Measurements from ENCODE around the gene NDUFAF8.
A peak's percentile ranks its signal among the peaks of the same experiment; 100 is the strongest.

NDUFAF8 gene

DNA sequence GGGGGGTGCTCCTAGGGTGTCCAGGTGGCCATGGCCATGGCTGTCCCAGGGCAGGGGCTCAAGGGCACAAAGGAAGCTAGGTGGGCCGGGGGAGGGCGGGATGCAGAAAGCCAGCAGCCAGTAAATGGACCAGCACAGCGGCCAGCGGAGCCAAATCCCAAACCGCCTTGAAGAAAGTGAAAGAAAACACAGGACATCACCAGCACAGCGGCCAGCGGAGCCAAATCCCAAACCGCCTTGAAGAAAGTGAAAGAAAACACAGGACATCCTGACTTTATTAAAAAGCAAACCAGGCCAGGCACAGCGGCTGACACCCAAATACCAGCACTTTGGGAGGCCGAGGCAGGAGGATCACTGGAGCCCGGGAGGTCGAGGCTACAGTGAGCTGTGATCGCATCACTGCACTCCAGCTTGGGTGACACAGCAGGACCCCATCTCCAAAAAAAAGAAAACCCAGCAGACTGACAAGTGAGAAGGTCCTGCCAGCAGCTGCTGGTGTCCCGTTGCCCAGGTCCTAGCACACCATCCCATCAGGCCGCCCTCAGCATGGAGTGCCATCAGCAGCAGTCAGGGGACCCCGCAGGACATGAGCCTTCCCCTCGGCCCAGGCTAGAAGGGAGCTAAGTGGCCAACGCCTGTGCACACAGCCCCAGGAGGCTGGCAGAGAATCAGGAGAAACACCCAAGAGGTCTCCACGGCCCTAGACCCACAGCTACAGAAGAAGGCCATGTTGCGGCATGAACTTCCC is 39.0 kb downstream of the NDUFAF8 start:
- no peak for DNase-seq

- DNase-seq = no peak
Observed at GRCh38 chr17:81278831-81279230, 39.7 kb downstream of the NDUFAF8 start.

GRCh38 chr17:81279278-81280275 is 40.5 kb downstream of the NDUFAF8 start:
- no peak for DNase-seq

DNA sequence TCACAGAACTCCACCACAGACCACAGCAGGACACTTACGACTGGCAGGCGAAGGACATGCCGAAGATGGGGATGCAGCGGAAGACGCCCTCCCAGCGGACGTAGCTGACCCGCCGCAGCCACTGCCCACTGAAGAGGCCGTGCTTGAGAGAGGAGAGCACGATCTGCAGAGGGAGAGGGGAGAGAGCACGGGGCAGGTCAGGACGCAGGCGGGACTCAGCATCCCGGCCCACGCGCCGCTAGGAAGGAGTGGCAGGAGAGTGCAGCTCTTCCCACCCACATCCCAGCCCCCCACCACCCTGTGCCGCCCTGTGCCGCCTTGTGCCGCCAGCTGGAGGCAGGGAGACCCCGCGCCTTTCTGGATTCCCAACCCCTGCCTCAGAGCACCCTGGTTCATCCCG is 41.5 kb downstream of the NDUFAF8 start:
- DNase-seq = no peak

GRCh38 chr17:81282141-81282540 is 43.0 kb downstream of the NDUFAF8 start:
- no peak for DNase-seq

GRCh38 chr17:81282876-81283275 is 43.8 kb downstream of the NDUFAF8 start:
- no peak for DNase-seq

- DNase-seq = peak; percentile 90 to 93
Observed at GRCh38 chr17:81285179-81285878, 46.2 kb downstream of the NDUFAF8 start.

GRCh38 chr17:81285894-81286293 is 46.8 kb downstream of the NDUFAF8 start:
- DNase-seq = no peak

DNA sequence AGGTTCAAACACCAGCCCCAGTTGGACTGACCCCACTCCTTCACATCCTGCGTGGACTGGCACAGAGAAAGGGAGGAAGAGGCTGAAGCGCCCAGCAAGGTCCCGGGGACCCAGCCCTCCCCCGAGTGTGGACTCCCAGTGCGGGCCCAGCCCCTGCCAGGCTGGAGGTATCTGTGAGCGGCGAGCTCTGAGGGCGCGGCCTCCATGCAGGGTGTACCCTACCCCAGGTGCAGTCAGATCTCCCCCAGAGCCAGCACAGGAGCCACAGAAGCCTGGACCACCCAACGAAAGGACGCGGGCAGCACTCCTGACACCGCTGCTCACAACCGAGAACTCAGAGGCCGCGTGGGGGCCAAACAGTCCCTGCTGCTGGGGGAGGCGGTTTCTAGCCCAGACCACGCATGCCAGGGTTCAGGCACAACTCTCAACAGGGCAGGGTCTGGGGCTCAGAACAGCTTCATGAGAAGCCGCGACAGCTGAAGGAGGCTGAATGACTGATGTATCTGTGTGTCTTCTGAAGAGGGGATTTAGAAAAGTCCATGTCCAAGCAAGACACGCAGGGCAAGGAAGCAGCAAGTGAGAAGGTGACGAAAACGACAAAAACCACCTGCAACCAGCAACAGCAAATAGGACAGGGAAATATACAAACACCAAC is 47.5 kb downstream of the NDUFAF8 start:
- DNase-seq = no peak

DNA sequence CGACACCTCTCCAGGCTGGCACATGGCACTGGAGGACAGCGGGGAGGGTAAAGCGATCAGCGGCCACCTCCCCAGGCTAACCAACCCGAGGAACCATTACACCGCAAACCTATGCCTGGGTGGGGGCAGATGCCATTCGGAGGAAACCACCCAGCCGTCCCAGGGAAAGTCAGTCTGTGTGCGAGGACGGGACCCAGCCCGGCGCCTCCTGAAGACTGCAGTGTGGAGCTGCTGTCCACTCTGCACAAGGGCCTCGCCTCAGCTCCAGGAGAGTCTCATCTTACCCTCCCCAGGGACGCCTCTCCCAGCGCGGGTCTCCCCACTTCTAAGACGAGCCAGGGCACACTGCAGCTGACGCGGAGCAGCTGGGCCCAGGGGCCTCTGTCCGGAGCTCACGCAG is 48.0 kb downstream of the NDUFAF8 start:
- no peak for DNase-seq

- no peak for DNase-seq
Observed at GRCh38 chr17:81287741-81288430, 48.8 kb downstream of the NDUFAF8 start.

- DNase-seq = no peak
Observed at GRCh38 chr17:81288715-81289114, 49.6 kb downstream of the NDUFAF8 start.

DNA sequence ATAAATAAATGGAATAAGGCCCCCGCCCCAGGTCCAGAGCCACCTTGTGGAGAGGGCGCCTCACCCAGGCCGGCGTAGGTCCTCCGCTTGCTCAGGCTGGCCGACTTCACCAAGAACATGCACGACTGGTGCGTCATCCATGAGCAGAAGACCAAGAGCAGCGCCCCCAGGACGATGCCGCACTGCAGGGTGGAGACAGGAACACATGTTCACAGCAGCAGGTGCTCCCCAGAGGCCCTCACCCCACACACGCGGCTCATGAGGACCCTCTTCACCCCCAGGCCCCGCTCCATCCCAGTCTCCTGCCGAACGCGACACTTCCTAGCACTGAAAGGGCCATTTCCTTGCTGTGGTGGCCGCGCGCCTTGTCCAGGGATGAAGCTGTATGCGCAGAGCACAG is 50.5 kb downstream of the NDUFAF8 start:
- DNase-seq = no peak

DNA sequence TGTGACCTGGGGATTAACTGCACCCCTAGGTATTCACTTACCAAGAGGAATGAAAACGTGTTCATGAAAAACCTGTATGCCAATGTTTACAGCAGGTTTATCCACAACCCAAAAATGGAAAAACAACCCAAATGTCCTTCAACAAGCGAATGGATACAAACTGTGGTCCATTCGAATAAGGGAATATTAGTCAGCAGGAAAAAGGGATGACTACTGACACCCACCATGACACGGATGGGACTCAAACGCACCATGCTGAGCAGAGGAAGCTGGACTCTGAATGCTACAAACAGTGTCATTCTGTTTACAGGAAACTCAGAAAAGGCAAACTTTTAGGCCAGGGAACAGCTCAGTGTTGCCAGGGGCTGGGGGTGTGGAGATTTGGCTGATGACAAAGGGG is 51.1 kb downstream of the NDUFAF8 start:
- DNase-seq = no peak

Measured in inflammatory macrophage treated with lipopolysaccharide for 1 hour (primary cell).